GM21515 (cell line): ENCODE results near the gene PARD3.
"Not testable (repeated sequence)": the region's sequence is repeated elsewhere in the genome, so short reads cannot be mapped to it uniquely, and the experiment has no call there.

Source experiments
- ATAC-seq: cut with Tn5 transposase; IDR thresholded peaks from one replicate; pipeline ENCODE4 v1.9.1; 2021; ENCODE audit not compliant: unreplicated experiment

The PARD3 gene

GRCh38 chr10:34437906-34438305 lies 377.2 kb downstream of the PARD3 start:
- ATAC-seq, result no peak

DNA sequence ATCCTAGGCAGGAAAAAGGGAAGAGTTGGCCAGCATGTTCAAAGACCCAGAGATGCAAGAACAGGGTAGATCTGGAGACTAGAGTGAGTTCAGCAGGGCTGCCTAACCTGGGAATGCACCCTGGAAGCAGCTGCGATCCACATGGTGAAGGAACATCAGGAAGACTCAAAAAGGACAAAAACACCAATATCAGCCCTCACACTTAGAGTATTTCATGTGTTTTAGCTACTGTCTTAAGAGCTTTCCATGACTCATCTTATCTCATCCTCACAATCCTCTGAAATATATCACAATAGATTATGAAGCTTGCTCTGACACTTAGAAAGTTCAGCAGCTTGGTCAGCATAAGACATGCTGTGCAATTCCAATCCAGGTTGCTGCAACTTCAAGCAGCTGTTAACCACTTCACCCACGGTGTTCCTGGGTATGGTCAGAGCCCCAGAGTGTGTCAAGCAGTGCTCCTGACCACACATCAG lies 380.9 kb downstream of the PARD3 start:
- ATAC-seq, result no peak

DNA sequence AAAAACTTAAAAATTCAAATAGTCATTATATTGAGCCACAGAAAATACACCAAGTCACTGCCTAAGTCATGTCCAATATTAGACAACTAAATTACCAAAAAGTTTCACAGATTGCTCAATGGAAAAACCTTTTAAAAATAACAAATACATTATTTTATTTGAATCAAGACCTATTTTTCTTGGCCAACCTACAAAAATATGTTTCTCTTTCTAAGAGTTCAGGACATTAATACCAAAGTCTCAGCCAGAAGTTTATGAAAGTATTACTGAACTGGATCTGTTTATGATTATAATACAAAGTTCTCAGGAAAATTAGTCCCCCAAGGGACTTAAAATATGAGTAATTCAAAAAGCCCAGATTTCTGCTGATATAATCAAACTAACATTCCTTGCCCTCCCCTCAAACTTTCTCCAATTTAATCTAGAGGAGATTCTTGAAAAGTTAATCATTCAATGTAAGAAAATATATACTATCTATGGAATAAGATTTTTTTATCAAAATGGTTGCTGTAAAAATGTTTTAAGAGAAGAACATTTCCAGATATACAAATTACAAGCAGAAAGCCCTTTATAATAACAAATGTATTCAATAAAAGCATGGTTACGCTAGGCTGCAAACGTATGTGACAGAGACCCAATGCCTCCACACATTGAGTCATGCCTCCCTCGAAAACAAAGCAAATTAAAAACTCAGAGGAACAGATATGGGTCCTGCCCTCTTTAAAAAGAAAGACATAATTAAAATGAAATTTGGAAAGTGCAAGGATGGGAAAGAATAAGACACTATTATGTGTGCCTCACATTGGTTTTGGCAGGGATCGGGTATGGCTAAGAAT lies 381.6 kb downstream of the PARD3 start:
- ATAC-seq, result no peak

DNA sequence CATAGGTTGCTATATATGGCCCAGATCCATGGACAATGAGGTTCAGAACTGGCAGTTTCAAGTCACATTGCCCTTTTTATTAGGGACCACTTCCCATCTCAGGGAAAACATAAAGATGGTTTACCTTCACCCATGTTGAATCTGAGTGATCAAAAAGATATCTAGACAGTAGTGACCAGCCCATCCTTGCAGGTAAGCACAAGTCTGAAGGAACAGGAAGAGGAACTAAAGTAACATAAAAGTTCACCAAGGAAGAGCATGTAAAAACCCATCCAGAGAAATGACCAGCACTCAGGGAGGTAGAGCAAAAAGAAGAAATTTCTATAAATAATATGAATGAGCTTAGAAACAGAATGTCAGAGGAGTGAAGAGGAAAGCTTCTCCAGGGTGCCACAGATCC lies 382.5 kb downstream of the PARD3 start:
- no peak for ATAC-seq

DNA sequence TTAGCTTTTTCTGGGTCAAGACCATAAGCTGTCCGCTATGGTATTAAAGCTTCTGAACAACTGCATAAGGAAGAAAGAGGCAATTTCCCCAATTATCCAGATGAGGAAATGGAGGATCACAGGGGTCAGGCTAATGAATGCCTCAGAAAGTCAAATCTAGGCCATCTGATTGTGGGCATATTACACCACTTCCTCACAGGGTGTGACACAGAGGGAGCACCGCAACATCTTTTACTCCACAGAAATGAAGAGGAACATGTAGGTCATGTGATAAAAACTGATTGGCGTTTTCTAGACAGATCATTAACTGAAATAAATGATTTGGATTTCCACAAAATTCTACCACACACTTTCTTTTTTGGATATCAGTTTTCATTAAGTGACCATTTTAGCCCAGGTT lies 384.4 kb downstream of the PARD3 start:
- ATAC-seq, result no peak

GRCh38 chr10:34428501-34428900 lies 386.6 kb downstream of the PARD3 start:
- no peak for ATAC-seq

- ATAC-seq, result no peak
Measured at GRCh38 chr10:34427911-34428216, 387.2 kb downstream of the PARD3 start.

DNA sequence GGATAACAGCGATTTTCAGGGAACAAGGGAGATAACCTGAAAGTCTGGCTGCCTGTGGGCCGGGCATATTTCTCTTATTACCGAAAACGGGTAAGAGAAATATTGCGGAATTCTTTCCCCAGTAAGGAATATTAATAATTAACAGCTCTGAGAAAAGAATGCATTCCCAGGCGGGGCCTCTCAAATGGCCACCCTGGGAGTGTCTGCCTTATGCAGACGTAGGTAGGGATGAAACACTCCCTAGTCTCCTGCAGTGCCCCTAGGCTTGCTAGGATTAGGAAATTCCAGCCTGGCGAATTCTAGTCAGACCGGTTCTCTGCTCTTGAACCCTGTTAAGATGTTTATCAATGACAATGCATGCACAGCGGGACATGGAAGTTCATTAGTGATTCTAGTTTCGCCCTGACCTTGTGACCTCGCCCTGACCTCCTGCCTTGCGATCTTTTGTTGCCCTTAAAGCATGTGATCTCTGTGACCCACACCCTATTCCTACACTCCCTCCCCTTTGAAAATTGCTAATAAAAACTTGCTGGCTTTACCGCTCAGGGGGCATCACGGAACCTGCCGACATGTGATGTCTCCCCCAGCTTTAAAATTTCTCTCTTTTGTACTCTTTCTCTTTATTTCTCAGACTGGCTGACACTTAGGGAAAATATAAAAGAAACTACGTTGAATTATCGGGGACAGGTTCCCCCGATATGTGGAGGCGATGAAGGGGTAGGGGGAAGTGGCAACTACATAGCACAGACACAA lies 387.8 kb downstream of the PARD3 start:
- not testable (repeated sequence) for ATAC-seq

- not testable (repeated sequence) for ATAC-seq
Measured at GRCh38 chr10:34426538-34427157, 388.4 kb downstream of the PARD3 start.

DNA sequence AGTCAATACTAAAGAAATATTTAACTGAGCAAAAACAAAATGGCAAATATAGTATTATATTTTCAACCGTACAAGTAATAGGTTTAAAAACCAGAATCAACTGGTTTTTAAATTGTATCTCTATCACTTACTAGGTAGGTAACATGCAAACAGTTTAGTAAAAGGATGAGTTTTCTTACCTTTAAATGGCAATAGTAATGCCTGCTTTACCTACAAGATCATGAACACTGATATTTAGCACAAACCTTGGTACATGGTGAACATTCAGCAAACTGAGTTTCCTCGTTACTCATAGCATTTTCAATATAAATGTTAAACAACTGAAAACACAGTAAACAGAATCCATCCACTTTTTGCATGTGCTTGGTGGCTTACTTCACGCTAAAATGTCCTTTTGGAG lies 389.1 kb downstream of the PARD3 start:
- no peak for ATAC-seq

DNA sequence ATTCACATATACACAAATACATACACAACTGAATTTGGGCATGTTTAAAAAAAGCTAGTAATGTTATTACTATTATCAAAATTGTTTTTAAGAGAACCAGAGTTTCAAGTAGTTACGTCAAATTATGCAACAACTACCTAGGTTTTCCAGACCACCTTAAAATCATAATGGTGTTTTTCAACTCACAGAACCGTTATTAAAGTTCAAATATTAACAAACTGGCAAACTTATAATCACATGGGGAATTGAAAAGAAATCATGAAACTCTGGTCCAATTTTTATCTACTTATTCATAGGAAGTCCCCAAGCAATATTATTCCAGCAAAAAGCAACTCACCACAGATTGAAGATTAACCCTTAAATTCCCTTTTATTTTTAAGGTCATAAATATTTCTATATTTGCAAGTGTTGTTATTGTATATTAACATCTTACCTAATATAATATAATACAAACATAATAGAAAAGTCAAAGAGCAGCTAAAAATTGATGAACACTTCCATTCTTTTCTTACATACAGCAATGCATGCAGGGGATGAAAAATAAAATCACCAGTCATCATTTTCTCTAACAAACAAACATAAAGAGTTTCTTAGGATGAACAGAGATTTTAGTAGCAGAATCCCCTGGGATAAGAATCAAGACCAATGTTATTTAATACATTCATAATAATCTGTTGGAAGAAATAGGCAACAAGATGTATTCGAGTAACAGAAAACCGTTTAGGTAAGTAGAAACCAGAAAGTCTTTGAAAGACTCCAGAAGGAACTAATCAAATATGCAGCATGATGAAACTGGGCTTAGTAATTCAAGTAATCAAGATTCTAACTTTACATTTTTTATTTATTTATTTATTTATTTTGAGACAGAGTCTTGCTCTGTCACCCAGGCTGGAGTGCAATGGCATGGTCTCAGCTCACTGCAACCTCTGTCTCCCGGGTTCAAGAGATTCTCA lies 391.1 kb downstream of the PARD3 start:
- ATAC-seq, result no peak

- no peak for ATAC-seq
Measured at GRCh38 chr10:34420795-34421194, 394.3 kb downstream of the PARD3 start.

GRCh38 chr10:34420273-34420672 lies 394.8 kb downstream of the PARD3 start:
- ATAC-seq, result no peak

- ATAC-seq, result no peak
Measured at GRCh38 chr10:34415039-34415438, 400.1 kb downstream of the PARD3 start.

GRCh38 chr10:34413756-34414587 lies 401.1 kb downstream of the PARD3 start:
- no peak for ATAC-seq

GRCh38 chr10:34413214-34413613 lies 401.9 kb downstream of the PARD3 start:
- no peak for ATAC-seq

- ATAC-seq, result no peak
Measured at GRCh38 chr10:34408956-34409355, 406.1 kb downstream of the PARD3 start.

- ATAC-seq, result no peak
Measured at GRCh38 chr10:34408381-34408780, 406.7 kb downstream of the PARD3 start.

GRCh38 chr10:34407324-34407805 lies 407.7 kb downstream of the PARD3 start:
- ATAC-seq, result no peak
